GM18520 (cell line): Measurements from ENCODE around the gene TSC2.
"Not testable (repeated sequence)": the region's sequence is repeated elsewhere in the genome, so short reads cannot be mapped to it uniquely, and the experiment has no call there.

Experiments used
- ATAC-seq: cut with Tn5 transposase; IDR thresholded peaks from one replicate; pipeline ENCODE4 v1.9.1; 2021; ENCODE audit not compliant: unreplicated experiment

The TSC2 gene

GRCh38 chr16:2084895-2085625, 37.3 kb downstream of the TSC2 start:
- no peak for ATAC-seq

DNA sequence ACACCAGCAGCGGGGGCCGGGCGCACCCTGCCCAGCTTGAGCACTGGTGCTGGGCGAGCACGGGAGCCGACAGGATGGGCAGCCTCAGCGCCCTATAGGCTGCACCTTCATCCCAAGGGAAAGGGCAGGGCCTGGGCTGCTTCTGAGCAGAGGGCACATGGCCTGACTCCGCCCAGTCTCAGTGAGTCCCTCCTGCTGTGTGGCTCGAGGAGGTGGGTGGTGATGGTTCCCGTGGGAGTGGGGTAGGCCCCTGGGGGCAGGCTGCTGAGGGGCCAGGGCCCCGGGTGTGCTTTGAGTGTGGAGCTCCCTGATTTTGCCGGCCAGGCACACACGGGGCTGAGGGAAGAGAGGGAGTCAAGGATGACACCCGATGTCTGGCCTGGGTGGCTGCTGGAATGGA, 37.9 kb downstream of the TSC2 start:
- no peak for ATAC-seq

DNA sequence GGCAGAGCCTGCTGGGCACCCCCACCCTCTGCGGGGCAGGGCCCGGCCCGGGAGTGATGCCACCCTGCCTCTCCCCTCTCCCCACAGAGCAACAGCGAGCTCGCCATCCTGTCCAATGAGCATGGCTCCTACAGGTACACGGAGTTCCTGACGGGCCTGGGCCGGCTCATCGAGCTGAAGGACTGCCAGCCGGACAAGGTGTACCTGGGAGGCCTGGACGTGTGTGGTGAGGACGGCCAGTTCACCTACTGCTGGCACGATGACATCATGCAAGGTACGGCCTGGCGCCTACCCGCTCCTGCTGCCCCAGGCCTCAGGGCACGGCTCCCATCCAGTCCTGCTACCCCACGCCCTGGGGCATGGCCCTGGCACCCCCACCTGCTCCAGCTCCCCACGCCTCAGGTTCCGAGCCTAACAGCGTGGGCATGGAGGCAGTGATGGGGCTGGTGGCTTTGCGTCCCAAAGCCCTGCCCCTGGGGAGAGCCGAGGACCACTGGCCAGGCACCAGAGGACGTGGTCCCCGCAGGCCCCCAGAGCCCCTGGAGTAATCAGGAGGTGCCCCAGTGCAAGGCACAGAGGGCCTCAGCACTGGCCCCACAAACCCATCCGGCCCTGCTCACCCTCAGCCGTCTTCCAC, 38.4 kb downstream of the TSC2 start:
- no peak for ATAC-seq

DNA sequence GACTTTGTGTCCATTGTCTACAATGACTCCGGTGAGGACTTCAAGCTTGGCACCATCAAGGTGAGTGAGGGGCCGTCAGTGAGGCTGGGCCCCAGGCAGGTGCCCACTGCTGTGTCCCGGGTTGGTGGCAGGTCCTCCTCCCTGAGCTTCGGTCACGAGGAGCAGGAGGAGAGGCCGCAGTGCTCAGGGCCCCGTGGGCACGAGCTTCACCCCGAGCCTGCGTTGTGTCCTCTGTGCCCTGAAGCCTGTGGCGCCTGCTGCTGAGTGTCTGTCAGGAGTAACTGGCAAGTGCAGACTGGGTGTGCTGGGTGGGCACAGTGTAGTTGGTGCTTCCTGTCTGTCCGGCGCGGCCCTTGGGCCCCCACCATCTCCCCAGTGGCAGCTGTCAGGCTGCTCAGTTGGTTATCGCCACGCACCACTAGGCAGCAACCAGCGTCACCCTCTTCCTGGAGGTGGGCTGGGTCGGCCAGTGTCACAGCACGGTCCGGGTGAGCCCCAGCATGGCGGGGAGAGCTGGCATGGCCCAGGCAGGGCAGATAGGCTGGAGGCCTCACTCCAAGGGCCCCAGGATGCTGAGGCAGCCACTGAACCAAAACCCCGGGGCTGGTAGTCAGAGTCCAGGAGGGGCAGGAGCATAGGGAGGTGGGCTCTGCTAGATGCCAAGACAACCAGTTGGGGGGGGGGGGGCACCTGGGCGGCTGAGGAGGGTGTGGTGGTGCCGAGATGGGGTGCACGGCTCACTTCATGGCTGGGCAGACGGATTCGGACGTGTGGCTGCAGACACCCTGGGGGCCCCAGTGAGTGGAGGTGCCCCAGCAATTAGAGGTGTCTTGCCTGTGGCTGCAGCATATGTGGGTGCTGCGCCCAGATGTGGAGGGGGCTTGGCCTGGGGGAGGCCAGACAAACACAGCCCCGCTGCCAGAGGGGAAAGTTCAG, 39.3 kb downstream of the TSC2 start:
- no peak for ATAC-seq

DNA sequence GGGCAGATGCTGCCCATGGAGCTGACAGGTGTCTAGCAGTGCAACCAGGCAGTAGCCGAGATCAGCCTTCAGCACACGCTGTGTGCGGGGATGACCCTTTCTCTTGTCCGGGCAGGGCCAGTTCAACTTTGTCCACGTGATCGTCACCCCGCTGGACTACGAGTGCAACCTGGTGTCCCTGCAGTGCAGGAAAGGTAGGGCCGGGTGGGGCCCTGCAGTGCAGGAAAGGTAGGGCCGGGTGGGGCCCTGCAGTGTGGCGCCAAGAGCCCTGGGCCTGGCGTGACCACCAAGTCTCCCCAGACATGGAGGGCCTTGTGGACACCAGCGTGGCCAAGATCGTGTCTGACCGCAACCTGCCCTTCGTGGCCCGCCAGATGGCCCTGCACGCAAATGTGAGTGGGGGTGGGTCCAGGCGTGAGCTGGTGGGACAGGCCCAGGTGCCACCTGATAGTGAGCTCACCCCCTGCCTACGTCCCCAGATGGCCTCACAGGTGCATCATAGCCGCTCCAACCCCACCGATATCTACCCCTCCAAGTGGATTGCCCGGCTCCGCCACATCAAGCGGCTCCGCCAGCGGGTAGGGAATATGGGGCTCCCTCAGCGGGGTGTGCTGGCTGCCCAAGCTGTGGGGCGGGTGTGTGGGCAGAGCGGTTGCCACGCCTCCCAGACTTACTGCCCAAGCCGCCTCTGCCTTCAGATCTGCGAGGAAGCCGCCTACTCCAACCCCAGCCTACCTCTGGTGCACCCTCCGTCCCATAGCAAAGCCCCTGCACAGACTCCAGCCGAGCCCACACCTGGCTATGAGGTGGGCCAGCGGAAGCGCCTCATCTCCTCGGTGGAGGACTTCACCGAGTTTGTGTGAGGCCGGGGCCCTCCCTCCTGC, 40.2 kb downstream of the TSC2 start:
- no peak for ATAC-seq

- ATAC-seq: no peak
These were observed 41.1 kb downstream of the TSC2 start for GRCh38 chr16:2088759-2089358.

DNA sequence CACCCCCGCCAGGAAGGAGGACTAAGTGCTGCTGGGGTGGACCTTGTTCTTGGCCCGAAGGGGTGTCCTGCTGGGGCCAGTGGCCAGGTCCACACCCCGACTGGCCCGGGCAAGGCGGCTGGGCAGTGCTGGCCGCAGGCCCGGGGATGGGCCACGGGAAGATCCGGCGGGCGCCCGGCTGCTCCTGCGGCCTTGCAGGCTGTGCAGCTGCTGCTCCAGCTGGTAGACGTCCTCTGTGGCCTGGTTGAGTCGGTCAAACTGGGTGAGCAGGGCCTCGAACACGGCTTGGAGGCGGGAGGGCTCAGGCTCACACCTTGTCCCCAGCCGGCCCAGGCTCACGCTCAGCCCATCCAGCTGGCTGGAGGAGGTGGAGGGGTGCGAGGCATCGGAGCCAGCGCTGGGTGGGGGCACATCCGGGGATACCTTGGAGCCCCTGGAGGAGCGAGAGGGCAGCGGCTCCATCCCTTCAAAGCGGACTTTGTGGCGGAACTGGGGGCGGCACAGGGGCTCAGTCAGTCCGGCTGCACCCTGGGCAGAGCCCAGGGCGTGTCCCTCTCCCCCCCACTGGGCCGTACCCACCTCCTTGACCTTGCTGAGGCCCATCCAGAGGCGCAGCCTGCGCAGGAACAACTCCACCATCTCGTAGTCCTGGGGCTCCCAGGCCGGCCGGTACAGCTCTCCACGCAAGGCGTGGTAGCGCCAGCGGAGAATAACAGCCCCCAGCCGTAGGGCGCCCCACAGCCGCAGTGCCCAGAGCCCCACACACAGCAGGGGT, 42.1 kb downstream of the TSC2 start:
- ATAC-seq: no peak

DNA sequence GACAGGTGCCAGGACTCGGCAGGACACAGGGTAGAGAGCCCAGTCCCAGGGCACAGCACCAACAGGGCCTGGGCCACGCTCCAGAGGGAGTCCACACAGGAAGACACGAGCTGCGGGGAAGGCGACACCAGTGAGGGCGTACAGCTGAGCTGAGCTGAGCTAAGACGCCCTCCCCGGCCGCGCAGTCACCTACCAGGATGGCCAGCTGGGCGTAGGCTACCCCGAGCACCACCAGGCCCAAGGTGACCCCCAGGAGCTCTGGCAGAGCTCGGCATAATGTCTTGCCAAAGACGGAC, 42.6 kb downstream of the TSC2 start:
- no peak for ATAC-seq

- ATAC-seq: no peak
These were observed 43.2 kb downstream of the TSC2 start for GRCh38 chr16:2090777-2091546.

DNA sequence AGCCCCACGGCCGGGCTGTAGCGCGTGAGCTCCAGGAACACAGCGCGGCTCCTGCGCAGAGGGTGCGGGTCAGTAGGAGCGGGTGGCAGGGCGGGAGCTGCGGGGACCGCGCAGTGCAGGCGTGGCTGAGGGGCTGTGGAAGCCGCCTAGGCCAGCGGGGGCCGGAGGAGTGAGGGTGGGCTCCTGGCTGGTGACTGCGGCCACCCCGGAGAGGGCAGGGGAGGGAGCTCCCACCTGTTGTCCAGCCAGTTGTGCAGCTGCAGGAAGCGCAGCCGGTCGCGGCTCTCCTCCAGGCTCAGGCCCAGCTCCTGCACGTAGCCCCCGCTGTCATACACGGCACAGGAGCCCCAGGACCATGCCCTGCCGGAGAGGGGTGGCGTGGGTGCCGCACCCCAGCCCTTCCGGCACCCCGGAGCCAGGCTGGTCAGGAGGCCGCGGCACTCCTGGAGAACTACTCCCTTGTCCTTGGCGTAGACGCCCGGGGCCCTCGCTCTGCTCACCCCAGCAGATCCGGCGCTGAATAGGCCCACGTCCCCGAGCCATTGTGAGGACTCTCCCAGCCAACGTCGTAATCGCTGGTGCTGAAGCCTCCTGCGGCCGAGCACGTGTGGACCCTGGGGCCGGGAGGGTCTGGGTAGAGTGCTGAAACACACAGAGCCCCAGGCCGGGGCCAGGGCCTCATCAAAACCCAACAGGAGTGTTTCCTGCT, 43.9 kb downstream of the TSC2 start:
- no peak for ATAC-seq

GRCh38 chr16:2092256-2092620, 44.5 kb downstream of the TSC2 start:
- ATAC-seq: no peak

DNA sequence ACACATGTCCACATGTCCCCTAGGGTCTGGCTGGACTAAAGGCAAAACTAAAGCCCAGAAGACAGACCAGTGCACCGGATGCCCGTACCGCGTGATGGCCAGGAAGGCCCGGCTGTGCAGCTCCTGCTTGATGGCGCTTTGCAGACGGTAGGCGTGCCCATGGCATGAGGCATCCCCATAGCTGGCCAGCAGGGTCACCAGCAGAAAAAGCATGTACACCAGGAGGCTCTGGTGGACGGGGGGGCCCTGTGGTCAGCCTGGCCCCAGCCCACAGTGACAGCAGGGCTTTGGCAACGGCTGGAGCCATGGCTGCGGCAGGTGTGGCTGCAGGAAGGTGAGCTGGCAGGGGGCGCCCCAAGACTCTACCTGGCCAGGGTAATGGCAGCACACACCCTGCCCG, 45.1 kb downstream of the TSC2 start:
- ATAC-seq: no peak

GRCh38 chr16:2093793-2094192, 46.0 kb downstream of the TSC2 start:
- ATAC-seq: no peak

GRCh38 chr16:2095315-2095853, 47.6 kb downstream of the TSC2 start:
- no peak for ATAC-seq

DNA sequence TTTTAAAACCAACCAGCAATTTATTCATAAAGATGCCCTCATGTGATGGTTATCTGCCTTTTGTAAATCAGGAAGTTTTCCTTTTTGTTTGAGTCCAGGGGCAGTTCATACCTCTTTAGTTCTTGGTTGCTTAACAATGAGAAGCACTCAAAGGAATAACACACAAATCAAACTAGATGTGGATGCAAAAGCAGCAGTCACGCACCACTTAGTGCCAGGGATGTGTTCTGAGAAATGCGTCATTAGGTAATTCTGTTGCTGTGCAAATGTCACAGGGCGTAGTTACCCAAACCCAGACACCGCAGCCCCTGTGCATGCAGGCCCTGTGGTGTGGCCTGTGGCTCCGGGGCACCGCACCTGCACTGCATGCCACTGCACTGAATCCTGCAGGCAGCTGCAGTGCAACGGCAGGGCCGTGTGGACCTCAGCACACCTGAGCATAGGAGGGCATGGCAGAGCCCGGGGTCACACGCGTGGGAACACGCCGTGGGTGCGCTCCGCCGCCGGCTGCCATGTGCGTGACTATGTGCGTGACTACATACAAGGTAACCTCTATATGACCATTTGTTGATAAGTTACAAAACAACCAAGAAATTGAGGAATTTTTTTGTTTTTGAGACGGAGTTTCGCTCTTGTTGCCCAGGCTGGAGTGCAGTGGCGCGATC, 48.3 kb downstream of the TSC2 start:
- ATAC-seq: no peak

- ATAC-seq: no peak
These were observed 49.2 kb downstream of the TSC2 start for GRCh38 chr16:2096853-2097595.

- ATAC-seq: not testable (repeated sequence)
These were observed 49.9 kb downstream of the TSC2 start for GRCh38 chr16:2097689-2098088.
